Colon (tissue), 2 donors: ENCODE results near the gene SUN1.
"Not testable (repeated sequence)": the region's sequence is repeated elsewhere in the genome, so short reads cannot be mapped to it uniquely, and the experiment has no call there.

Experiments
- FAIRE-seq: peaks from 2 replicates; lab custom pipeline; 2012; peaks lifted over from hg19 to GRCh38; lab: Jason Lieb, UNC
- donor health status: control.
- donor health status: control.

SUN1 gene

DNA sequence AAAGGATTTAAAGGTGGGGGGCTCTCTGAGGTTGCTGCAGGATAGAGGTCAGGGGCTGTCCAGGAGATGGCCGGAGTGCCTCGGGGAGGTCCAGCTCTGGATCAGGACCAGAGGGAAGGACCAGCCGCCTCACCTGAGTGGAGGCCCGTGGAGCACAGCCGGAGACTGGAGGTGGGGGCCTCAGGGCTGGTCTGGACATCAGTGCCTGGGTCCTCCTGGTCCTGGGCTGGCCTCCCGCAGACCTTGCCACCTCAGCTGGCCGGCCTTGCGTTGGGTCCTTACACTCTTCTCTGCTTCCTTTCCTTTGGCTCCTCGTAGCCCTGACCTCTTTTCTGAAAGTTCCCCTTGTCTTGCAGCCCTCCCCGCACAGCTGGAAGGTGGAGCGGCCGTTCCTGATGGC lies 2.0 kb downstream of the SUN1 start:
- FAIRE-seq: no peak

DNA sequence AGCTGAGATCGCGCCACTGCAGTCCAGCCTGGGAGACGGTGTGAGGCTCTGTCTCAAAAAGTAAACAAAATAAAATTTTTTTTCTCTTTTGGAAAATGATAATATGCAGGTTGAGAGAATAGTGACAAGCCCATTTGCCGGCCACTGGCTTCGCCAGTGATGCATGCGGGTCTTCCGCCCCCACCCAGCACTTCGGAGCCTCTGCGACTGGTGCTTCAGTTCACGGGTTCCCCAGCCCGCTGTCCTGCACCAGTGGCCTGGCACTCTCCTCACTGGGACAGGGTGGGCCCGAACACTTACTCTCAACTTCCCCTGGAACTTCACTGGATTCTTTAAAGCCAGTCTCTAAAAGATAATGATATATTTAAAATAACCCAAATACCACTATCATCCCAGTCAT lies 2.7 kb downstream of the SUN1 start:
- no peak for FAIRE-seq

DNA sequence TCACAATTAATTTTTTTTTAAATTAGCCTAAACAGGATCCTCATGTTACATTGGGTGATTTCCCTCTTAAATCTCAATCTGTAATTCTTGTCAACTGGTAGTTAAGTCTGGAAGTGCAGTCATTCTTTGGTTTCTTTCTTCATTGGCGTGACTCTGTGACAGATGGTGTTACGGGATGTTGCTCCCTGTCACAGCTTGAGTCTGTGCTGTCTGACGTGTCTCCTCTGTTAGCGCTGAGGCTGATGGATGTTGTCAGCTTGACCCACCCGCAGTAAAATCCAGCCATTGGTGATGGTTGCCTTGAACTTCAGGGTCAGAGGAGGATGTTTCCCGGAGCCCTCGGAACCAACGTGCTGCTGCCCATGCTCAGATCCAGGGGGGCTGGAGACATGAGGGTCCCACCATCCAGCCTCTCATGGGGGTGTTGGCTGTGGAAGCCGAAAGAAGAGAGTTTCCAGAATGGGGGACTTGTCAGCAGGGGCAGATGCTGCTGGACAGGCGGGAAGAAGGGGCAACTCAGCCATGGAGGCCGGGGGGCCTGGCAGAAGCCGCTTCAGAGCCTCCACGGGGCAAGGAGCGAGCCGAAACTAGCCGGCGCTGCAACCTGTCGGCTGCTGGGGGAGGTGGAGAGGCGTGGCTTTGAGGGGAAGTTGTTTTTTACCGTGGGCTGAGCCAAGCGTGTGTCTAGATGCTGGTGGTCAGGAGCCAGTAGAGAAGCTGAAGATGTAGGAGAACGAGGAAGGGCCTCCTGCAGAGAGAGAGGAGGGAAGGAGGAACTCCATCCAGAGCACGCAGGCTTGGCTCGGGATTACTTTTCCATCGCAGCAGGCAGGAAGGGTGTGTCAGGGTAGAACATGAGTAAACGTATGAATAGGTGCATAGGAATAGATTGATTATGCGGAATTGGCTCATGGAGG lies 3.5 kb downstream of the SUN1 start:
- FAIRE-seq: no peak

DNA sequence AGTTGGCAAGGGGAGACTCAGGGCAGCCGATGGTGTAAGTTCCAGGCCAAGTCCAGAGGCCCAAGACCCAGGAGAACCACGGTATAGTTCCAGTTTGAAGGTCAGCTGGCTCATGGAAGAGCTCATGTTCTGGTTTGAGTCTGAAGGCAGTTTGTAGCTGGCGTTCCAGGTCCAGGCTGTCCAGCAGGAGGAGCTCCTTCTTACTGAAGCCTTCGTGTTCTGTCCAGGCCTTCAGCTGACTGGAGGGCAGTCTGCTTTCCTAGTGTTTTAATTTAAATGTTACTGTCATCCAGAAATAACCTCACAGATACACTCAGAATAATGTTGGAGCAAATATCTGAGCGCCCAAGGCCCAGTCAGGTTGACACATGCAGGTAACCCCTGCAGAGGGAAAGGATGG lies 4.2 kb downstream of the SUN1 start:
- FAIRE-seq: no peak

DNA sequence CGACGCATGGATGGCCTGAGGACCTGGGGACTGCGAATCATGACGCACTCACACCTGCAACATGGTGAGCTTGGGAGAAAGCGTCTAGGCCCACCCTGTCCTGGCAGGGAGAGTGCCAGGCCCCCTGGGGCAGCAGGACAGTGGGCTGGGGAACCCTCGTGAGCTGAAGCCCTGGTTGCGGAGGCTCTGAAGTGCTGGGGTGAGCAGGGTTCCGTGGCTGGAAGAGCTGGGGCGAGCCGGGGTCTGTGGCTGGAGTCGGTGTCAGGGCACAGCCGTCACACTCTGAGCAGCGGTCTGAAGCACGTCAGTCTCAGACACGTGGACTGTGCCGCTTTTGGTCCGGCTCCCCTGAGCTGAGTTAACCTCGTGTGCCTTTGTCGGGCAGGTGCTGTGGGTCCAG lies 4.7 kb downstream of the SUN1 start:
- FAIRE-seq: no peak

DNA sequence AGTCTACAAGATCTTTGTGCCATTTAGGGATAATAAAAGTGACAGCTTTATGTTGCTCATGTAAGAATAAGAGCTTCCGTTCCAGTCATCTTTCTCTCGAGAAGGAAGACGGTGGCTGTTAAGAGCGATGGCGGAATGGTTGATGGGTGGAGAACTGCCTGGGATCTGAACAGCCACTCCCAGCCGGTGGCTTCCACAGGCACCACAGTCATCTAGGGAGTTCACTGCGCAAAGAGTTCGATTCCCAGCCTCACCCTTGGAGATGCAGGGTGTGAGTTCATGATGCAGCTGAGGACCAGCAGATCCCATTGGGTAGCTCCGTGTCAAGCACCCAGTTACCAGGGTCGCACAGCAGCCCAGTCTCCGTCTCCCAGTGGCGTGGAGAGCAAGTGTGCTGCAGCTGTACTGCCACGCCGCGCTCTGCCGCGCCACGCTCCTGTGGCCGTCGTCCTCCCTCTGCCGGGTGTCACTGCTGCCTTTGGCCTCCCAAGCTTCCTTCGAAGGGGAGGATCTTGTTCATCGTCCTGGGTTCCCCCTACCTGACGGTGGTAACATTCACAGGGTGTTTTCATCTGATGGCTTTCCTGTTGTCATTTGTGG lies 7.8 kb downstream of the SUN1 start:
- no peak for FAIRE-seq

DNA sequence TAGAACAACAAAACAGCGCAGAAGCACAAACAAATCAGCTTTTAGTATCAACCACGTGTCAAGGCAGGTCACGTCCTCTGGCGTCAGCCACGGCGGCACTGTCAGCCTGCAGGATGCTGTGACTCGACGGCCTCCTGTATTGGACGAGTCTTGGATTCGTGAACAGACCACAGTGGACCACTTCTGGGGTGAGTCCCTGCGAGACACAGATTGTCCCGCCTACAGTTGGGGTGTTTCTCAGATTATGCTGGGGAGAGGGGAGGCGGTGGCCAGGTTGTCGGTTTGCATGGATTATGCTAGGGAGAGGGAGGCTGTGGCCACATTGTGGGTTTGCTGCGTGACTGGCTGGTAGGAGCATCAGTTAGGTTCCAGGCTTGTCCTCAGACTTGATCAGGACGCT lies 9.7 kb downstream of the SUN1 start:
- no peak for FAIRE-seq

DNA sequence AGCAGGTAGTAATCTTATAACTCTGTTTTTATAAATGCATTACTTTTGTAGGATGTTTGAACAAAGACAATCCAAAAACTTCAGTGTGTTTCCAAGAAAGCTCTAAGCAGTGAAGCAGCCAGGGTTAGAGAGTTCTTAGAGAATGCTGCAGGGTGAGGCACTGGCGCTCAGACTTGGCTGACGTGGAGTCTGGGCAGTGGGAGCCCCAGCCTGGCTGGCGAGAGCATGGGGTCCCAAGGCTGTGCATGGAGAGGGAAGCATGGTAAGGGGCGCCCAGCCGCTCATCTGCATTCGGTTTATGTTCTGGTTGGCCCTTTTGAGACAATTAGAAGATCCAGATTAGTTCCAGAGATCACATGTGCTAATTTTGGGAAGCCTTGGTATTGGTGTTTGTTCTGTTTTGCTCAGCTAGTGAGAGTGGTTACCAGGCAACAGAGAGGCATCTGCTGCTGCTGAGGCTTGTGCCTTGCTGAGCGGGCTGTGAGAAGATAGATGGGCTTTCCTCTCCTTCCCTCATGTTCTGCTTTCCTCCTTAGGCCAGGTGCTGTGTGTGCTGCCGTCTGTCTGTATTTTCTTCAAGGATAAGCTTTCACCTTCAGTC lies 10.3 kb downstream of the SUN1 start:
- FAIRE-seq: no peak

DNA sequence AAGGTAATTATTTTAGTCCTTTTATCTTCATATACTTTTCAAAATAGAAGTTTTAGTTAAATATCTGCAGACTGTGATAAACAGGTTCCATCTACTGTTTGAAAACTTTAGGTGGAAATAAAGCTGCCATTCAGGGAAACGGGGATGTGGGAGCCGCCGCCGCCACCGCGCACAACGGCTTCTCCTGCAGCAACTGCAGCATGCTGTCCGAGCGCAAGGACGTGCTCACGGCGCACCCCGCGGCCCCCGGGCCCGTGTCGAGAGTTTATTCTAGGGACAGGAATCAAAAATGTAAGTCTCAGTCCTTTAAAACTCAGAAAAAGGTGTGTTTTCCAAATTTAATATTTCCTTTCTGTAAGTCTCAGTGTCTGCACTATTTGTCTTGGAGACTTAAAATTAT lies 11.0 kb downstream of the SUN1 start:
- no peak for FAIRE-seq

DNA sequence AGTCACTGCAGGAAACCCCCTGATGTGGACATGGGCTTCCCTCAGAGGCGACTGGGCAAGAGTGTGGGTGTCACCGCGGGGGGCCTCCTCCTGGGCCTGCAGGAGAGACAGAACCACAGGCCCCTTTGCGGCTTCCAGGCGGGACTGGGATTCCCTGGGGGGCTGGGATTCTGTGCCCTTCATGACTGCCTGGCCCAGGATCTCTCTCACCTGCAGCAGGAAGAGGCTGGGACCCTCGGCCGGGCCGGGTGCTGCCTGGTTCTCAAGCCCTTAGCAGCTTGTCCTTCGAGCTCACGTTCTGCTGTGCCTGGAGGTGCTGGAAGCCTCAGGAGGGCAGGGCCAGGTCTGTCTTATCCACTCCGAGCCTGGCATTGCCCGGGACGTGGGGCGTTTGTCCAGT lies 11.8 kb downstream of the SUN1 start:
- FAIRE-seq: no peak

DNA sequence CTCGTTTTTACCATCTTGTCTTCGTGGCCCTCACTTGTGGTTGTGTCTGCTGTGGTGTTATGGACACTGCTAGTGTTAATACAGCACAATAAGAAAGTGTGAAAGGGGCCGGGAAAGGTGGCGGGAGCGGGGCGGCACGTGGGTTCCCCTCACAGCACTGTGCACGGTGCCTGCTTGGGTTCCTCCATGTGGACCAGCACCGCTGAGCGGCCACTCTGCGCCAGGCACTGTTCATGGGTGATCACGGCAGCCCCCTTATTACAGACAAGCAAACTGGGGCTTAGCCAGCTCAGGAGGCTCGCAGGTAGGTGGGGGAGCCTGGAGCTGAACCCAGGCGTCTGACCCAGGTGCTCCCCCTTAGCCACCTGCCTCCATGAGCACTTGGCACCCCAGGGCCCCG lies 12.2 kb downstream of the SUN1 start:
- no peak for FAIRE-seq

DNA sequence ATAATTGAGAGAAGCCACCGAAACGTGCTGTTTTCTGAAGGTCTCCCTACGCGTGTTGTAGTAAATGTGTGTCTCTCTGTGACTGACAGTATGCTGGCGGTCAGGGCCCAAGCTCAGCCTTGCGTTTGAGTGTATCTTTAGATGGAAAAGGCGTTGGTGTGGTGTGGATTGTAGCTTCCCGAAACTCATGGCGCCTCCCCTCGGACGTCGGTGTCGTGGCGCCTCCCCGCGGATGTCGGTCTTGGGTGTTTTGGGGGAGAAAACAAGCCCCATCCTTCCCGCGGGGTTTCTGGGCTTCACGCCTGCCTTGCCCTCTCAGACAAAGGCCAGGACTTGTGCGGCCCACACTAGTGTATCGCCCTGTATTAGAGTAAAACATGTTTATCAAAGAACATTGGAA lies 12.8 kb downstream of the SUN1 start:
- FAIRE-seq: no peak

DNA sequence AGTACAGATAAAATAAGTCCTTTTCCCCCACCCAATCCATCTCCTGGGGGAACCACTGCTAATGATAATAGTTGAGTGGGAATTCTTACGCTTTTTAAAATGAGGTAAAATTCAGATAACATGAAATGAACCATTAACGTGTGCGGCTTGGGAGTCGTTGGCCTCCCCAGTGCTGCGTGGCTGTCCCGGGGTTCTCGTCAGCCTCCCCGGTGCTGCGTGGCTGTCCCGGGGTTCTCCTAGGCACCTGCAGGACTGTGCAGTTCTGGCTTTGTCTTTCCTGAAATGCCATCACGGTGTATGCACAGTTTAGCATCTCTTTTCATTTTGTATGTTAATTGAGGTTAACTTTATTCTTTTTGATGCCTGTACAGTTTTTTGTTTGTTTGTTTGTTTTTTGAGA lies 13.5 kb downstream of the SUN1 start:
- FAIRE-seq: no peak

DNA sequence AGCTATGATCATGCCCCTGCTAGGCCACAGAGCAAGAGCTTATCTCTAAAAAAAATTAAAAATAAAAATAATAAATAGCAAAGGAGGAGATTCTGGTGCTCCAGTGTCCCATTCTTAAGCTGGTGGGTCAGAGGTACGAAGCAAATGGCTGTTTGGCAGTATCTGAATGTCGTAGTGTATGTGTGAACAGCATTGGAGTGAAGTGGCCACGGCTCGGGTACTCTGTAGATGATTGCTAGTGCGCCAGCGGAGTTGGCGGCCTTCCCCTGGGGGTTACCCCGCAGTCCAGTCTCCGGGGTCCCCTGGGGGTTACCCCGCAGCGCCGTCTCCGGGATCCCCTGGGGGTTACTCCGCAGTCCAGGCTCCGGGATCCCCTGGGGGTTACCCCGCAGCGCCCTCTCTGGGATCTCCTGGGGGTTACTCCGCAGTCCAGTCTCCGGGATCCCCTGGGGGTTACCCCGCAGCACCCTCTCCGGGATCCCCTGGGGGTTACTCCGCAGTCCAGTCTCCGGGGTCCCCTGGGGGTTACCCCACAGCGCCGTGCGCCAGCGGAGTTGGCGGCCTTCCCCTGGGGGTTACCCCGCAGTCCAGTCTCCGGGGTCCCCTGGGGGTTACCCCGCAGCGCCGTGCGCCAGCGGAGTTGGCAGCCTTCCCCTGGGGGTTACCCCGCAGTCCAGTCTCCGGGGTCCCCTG lies 14.8 kb downstream of the SUN1 start:
- FAIRE-seq: not testable (repeated sequence)

DNA sequence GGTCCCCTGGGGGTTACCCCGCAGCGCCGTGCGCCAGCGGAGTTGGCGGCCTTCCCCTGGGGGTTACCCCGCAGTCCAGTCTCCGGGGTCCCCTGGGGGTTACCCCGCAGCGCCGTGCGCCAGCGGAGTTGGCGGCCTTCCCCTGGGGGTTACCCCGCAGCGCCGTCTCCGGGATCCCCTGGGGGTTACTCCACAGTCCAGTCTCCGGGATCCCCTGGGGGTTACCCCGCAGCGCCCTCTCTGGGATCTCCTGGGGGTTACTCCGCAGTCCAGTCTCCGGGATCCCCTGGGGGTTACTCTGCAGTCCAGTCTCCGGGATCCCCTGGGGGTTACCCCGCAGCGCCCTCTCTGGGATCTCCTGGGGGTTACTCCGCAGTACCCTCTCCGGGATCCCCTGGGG lies 15.5 kb downstream of the SUN1 start:
- FAIRE-seq: not testable (repeated sequence)

DNA sequence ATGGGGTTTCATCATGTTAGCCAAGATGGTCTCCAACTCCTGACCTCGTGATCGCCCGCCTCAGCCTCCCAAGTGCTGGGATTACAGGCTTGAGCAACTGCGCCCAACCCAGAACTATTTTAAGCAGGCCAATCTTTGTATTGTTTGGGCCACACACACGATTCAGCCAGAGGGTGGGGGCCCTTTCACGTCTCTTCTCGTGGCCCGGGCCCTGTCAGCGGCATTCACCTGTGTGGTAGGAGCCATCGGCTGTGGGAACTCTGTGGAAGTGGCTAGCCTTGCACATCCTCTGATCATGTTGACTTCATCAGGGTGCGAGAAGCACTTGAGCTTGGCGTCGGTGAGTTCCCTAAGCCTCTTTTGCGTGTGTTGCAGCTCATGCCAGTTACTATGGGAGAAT lies 16.9 kb downstream of the SUN1 start:
- no peak for FAIRE-seq

DNA sequence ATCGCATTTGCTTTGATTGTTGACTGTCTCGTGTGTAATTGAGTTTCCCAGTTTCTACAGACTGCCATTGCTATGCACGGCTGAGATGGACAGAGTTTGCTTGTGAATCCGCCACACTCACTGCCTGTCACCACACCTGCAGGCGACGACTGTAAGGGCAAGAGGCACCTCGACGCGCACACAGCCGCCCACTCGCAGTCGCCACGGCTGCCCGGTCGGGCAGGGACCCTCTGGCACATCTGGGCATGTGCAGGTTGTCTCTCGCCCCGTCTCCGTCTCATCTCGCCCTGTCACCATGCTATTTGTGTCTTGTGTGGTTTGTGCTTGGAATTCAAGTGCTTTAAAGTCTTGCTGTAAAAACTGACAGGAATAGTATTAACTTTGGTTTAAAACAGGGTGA lies 17.5 kb downstream of the SUN1 start:
- no peak for FAIRE-seq

DNA sequence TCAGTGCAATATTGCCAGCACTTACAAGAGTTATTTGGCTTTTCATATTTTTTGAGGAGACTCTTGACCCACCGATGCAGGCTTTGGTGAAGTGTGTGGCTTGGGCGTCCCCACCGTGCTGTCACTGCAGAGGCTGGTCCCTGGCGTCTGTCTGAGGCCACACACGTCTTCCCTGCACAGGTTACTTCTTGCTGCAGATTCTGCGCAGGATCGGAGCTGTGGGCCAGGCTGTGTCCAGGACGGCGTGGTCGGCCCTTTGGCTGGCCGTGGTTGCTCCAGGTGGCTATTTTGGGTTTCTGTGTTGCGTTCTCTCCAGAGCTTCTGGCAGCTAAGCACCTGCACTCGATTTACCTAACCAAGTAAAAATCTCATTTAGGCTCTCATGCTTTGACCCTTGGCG lies 18.9 kb downstream of the SUN1 start:
- no peak for FAIRE-seq

DNA sequence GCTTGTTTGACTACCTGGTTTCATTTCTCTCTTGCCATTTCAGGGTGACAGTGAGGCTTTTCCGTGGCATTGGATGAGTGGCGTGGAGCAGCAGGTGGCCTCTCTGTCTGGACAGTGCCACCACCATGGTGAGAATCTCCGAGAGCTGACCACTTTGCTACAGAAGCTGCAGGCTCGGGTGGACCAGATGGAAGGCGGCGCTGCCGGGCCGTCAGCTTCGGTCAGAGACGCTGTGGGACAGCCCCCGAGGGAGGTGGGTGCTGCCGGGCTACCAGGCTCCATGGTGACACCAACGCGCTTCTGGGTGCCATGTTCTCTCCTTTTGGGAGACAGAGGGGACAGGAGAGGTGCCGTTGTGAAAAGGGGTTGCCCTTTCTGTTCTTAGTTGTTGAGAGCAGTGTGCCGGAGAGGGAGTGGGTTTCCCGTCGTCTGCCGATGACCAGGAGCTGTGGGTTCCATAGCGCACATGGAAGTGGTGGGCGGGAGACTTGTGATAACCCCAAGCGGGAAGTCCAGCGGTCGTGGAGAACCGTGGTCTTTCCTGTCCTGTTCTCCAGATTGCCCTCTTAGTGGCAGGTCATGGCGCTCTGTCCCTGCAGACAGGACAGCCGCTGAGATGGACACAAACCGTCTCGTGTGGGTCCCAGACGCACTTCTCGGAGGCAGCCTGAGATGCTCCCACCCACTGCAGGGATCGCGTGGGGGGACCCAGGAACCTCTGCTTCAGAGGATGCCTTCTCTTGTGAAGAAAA lies 21.3 kb downstream of the SUN1 start:
- no peak for FAIRE-seq

DNA sequence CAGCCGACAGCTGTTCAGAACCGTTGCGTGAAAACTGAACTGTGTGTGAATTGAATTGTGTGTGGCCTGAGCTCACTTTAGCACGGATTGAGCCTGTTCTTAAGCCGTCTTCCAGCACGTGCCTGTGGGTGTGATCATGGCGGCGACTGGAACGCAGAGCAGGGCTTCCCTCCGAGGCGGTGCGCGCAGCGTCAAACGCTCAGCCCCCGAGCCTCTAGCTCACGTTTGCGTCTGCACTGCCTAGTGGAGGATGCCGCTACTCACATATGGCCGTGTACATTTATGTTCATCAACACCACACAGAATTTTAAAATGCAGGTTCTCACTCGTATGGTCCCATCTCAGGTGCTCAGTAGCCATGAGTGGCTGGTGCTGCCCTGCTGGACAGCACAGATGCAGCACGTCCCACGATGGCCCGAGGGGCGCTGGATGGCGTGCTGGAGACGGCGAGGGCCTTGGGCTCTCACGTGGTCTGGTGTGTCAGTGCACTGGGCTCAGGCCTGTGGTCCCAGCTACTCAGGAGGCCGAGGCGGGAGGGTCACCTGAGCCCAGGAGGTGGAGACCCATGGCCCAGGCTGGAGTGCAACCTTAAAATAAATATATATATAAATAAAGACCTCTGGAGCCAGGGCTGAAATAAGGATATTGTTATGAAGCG lies 22.0 kb downstream of the SUN1 start:
- FAIRE-seq: no peak

DNA sequence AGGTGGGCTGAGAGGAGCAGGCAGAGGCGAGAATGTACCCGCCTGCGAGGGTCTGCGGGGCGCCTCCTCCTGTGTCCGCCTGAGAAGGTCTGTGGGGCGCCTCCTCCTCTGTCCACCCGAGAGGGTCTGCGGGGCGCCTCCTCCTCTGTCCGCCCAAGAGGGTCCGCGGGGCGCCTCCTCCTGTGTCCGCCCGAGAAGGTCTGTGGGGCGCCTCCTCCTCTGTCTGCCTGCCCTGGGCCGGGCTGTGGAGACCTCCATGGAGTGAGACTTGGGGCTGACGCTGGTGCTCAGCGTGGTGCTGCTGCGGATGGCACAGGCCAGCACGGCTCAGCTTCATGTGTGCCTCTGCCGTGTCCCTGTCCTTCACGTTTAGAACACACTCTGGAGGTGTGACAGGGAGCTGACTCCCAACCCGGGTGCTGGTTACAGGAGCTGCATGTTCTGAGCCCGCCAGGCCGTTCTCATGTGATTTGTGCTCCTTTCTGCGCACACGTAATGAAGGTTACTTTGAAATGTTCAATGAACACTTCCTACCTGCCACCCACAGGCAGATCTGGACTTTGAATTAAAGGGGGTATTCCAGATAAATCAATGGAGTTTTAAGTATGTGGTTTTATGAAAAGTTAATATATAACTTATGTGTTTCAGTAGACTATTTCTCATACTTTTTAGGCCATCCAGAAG lies 23.6 kb downstream of the SUN1 start:
- FAIRE-seq: no peak
